ENCODE data around the gene CPLANE2.

DNA sequence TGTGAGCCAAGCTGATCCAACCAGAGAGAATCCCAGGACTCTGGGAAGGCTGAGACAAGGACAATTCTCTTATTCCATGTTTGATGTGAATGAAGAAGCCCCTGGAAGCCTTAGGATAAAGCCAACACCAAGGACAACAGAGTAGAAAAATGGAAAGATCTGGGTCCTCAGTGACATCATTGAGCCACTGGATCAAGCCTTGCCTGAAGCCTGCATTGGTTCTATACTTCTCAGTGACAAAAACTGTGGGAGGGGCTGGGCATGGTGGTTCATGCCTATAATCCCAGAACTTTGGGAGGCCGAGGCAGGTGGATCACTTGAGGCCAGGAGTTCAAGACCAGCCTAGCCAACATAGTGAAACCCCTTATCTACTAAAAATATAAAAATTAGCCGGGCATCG lies 40.1 kb downstream of the CPLANE2 start:
- TF ChIP-seq CTCF (IDR thresholded peaks at IDR 0.05) (no peak), POLR2A (IDR thresholded peaks at IDR 0.05) (no peak), POLR2AphosphoS5 (IDR thresholded peaks at IDR 0.05) (no peak)

All from gastroesophageal sphincter (tissue), 3 donors.